ENCODE data around the gene PDZD8.

The PDZD8 gene

DNA sequence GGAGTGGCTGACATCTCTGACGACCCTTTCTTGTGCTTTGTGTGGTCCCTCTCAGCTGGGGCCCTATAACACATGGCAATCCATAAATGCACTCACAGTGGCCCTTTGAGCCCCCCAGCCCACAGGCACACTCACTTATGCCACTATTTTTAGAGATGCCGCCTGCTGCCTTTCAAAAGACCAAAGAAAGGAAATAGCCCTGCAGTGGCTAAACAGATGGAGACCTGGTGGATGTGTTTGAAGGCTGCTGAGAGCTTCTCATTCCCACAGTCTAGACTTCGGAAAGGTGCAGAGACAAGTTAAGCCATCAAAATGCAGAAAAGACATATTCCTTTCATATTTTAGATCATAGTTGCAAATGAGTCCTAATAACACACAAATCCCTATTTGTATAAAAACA, 42.0 kb upstream of the PDZD8 start:
- no peak overlapping the region for H3K27ac ChIP-seq
- TF ChIP-seq ZFX (IDR thresholded peaks at IDR 0.05; ENCODE audit: borderline replicate concordance), result no peak
- no peak for TF ChIP-seq CTCF (IDR thresholded peaks at IDR 0.05)

- TF ChIP-seq CTCF (IDR thresholded peaks at IDR 0.05) (no peak), ZFX (IDR thresholded peaks at IDR 0.05; ENCODE audit: borderline replicate concordance) (no peak)
- H3K27ac ChIP-seq, result no peak overlapping the region
Measured at GRCh38 chr10:117413928-117414618, 38.8 kb upstream of the PDZD8 start.

GRCh38 chr10:117412469-117413010, 37.3 kb upstream of the PDZD8 start:
- TF ChIP-seq CTCF (IDR thresholded peaks at IDR 0.05) (no peak), ZFX (IDR thresholded peaks at IDR 0.05; ENCODE audit: borderline replicate concordance) (no peak)
- no peak overlapping the region for H3K27ac ChIP-seq

DNA sequence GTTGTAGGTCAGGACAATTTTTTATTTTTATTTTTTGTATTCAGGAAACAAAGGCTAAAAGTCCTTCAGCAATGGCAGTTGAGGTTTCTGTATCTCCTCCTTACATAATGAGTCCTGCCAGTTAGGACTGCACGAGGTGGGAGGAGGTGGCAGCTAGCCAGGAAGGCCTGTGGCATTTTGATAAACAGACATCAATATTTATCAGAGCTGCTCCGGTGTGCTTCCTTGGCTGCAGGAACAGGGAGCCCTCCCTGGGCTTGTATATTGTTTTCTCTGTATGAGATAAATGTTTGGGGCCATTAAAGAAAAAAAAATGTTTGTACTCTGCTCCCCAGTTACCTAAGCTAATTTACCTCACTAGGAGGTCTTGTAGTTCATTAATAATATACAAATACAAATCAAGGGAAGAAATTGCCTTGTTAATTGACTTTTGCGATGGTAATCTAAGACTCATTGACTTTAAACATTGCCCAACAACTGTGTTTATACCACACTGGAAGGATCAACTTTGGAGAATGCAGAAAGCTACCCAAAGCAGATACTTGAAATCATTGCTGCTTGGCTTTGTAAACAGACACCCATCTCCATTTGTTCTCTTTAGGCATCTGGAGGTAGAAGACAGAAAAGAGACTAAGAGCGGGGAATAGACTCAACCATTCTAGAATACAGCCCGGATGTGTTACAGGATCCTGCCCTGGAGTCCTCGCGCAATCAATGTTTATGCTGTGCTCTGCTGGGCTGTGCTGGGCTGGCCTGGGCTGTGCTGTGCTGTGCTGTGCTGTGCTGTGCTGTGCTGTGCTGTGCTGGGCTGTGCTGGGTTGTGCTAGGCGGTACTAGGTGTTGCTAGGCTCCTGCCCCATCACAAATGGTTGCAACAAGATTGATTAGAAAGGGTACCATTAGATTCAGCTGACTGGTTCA, 36.5 kb upstream of the PDZD8 start:
- no peak overlapping the region for H3K27ac ChIP-seq
- TF ChIP-seq CTCF (IDR thresholded peaks at IDR 0.05) (no peak), ZFX (IDR thresholded peaks at IDR 0.05; ENCODE audit: borderline replicate concordance) (no peak)

- TF ChIP-seq CTCF (IDR thresholded peaks at IDR 0.05) (no peak), ZFX (IDR thresholded peaks at IDR 0.05; ENCODE audit: borderline replicate concordance) (no peak)
- no peak overlapping the region for H3K27ac ChIP-seq
Measured at GRCh38 chr10:117410557-117410956, 35.3 kb upstream of the PDZD8 start.

DNA sequence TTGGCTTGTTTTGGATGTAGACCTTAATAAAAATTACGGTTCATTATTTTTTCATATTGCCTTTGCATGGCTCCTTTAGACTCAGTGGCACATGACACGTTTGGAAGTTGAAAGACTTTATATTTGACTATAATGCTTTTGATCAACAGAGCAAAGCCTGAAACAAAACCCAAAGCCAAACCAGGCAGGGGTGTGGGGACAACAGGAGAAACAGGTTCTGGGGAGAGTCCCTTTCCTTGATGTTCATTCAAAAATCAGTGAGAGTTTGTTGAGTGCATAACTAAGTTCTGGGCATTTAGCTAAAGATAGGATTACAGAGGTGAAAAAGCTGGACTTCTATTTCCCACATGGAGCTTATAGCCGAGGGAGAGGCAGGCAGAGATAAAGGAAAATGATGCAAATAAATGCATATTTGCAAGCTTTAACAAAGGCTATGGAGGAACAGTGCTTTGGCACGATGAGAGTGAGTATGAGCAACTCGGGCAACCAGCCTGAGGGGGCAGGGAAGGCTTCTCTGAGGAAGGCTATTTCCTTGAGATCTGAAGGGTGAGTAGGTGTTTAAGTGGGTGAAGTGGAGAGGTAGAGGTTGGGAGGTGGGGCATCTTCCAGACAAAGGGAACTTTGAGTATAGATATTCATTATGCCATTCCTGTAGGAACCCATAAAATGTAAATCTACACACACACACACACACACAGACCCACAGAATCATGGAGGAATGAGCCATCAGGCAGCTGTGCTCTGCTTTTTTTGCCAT, 34.5 kb upstream of the PDZD8 start:
- no peak overlapping the region for H3K27ac ChIP-seq
- TF ChIP-seq ZFX (IDR thresholded peaks at IDR 0.05; ENCODE audit: borderline replicate concordance) (no peak), CTCF (IDR thresholded peaks at IDR 0.05) (no peak)

Measured in 22Rv1 (cell line).